ENCODE results near the gene CGB7. TPM values are rescaled to one million over a fixed set of nuclear protein-coding genes. Genes with fewer than 3 reads are reported as not detected.
"Not testable (repeated sequence)": the region's sequence is repeated elsewhere in the genome, so short reads cannot be mapped to it uniquely, and the experiment has no call there.

Gene CGB7
- total and polyA plus RNA-seq, 2 donors (not counting 1 experiment from before 2014, with no cell fraction given) = not detected

DNA sequence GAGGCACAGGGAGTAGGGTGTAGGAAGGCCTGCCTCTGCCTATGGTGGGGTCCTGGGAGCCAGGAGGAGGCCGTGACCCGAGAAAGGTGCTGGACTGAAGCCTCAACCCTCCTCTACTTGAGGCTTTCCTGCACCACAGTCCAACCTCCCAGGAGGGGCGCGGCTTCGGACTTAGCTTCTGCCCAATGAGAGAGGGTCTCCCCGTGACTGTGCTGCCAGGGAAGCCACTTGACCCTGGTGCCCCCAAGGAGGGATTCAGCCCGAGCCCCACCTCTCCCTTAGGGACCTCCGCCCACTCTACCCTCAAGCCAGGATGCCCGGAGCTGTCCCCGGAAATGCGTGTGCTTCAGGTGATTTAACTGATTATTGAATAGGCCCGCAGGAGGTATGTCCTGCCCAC lies 8.5 kb downstream of the CGB7 start, which contains the start of gene CGB8:
Gene CGB8, minus strand, starts transcription at position 101 of the 400 bp plus-strand sequence. CDS start 372 bp downstream, outside the sequence.
- H3K27me3 ChIP-seq (replicated peaks in 1 of 4; ENCODE audit: control extremely low read depth in 1 of 4, control insufficient read depth in 3 of 4, insufficient read depth in 4 of 4, low read length in 3 of 4); H3K36me3 ChIP-seq (replicated peaks in 1 of 2; ENCODE audit: control extremely low read depth in 1 of 2, control insufficient read depth in 1 of 2, extremely low read depth in 1 of 2, insufficient read depth in 2 of 2, low read length in 1 of 2); ATAC-seq (ENCODE audit: low read depth); H4K20me1 ChIP-seq (ENCODE audit: control insufficient read depth, insufficient read depth, low read length, poor library complexity, severe bottlenecking); H3K4me1 ChIP-seq (ENCODE audit: control insufficient read depth in 2 of 2, insufficient read depth in 2 of 2, low read length in 2 of 2); DNase-seq; H3K27ac Mint-ChIP-seq; H3K27ac ChIP-seq (ENCODE audit: low read length in 2 of 2); H3K4me2 ChIP-seq (replicated peaks; ENCODE audit: low read depth, low read length, poor library complexity, severe bottlenecking); H3K4me3 Mint-ChIP-seq; POLR2A ChIA-PET; CTCF ChIA-PET; H3K9ac ChIP-seq (ENCODE audit: low read length); H3K4me1 Mint-ChIP-seq; H3K4me3 ChIP-seq (ENCODE audit: control extremely low read depth in 1 of 5, extremely low read depth in 1 of 5, insufficient read depth in 1 of 5, low read depth in 2 of 5, low read length in 4 of 5); H3K9me3 Mint-ChIP-seq (ENCODE audit: insufficient read depth); H3K27me3 Mint-ChIP-seq; H2AFZ ChIP-seq (ENCODE audit: insufficient read depth, low read depth, low read length, poor library complexity, severe bottlenecking); H3K9me3 ChIP-seq (ENCODE audit: control extremely low read depth in 1 of 3, control insufficient read depth in 2 of 3, insufficient read depth in 1 of 3, low read length in 2 of 3); H3K79me2 ChIP-seq (ENCODE audit: control insufficient read depth, insufficient read depth, low read length); intact Hi-C loops (cut with micrococcal nuclease): not testable (repeated sequence)
- 67% methylated on average over 5 of the region's 12 CpGs for WGBS (ENCODE audit: insufficient coverage)

DNA sequence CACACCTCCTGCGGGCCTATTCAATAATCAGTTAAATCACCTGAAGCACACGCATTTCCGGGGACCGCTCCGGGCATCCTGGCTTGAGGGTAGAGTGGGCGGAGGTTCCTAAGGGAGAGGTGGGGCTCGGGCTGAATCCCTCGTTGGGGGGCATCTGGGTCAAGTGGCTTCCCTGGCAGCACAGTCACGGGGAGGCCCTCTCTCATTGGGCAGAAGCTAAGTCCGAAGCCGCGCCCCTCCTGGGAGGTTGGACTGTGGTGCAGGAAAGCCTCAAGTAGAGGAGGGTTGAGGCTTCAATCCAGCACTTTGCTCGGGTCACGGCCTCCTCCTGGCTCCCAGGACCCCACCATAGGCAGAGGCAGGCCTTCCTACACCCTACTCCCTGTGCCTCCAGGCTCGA lies 14.0 kb downstream of the CGB7 start, which contains the start of gene CGB5:
Gene CGB5, plus strand, starts transcription at position 301 of the 400 bp plus-strand sequence. CDS start 362 bp downstream, outside the sequence.
- ATAC-seq (ENCODE audit: low read depth); H3K4me3 ChIP-seq (ENCODE audit: control extremely low read depth in 1 of 5, extremely low read depth in 1 of 5, insufficient read depth in 1 of 5, low read depth in 2 of 5, low read length in 4 of 5); H3K27ac ChIP-seq (ENCODE audit: low read length in 2 of 2); intact Hi-C loops (cut with micrococcal nuclease); H4K20me1 ChIP-seq (ENCODE audit: control insufficient read depth, insufficient read depth, low read length, poor library complexity, severe bottlenecking); H3K9ac ChIP-seq (ENCODE audit: low read length); H3K36me3 ChIP-seq (replicated peaks in 1 of 2; ENCODE audit: control extremely low read depth in 1 of 2, control insufficient read depth in 1 of 2, extremely low read depth in 1 of 2, insufficient read depth in 2 of 2, low read length in 1 of 2); DNase-seq; H3K9me3 ChIP-seq (ENCODE audit: control extremely low read depth in 1 of 3, control insufficient read depth in 2 of 3, insufficient read depth in 1 of 3, low read length in 2 of 3); H3K9me3 Mint-ChIP-seq (ENCODE audit: insufficient read depth); H3K4me3 Mint-ChIP-seq; H3K4me1 ChIP-seq (ENCODE audit: control insufficient read depth in 2 of 2, insufficient read depth in 2 of 2, low read length in 2 of 2); H3K79me2 ChIP-seq (ENCODE audit: control insufficient read depth, insufficient read depth, low read length); POLR2A ChIA-PET; H3K4me2 ChIP-seq (replicated peaks; ENCODE audit: low read depth, low read length, poor library complexity, severe bottlenecking); H3K27me3 ChIP-seq (replicated peaks in 1 of 4; ENCODE audit: control extremely low read depth in 1 of 4, control insufficient read depth in 3 of 4, insufficient read depth in 4 of 4, low read length in 3 of 4); H2AFZ ChIP-seq (ENCODE audit: insufficient read depth, low read depth, low read length, poor library complexity, severe bottlenecking); H3K4me1 Mint-ChIP-seq; H3K27me3 Mint-ChIP-seq; H3K27ac Mint-ChIP-seq; CTCF ChIA-PET: not testable (repeated sequence)
- WGBS (ENCODE audit: insufficient coverage) = 78% methylated on average over 7 of the region's 15 CpGs

DNA sequence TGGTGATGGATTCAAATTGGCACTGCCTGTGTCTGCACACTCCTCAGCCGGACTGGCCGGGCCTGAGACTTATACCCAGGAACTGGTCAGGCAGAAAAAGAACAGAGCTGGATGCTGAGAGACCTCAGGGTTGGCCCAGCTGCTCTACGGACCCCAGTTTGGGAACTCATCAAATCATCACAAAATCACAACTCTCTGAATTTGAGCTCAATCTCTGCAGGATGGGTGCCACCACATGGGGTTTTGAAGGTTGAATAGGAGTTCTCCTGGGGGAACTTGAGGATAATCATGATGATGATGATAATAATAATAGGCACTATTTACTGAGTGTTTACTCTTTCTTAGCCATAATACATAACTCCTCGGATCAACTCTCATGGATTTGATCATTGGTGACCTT lies 14.9 kb downstream of the CGB7 start:
- H2AFZ ChIP-seq (ENCODE audit: insufficient read depth, low read depth, low read length, poor library complexity, severe bottlenecking); H3K27me3 Mint-ChIP-seq; H3K36me3 ChIP-seq (replicated peaks in 1 of 2; ENCODE audit: control extremely low read depth in 1 of 2, control insufficient read depth in 1 of 2, extremely low read depth in 1 of 2, insufficient read depth in 2 of 2, low read length in 1 of 2); H3K4me1 ChIP-seq (ENCODE audit: control insufficient read depth in 2 of 2, insufficient read depth in 2 of 2, low read length in 2 of 2); H3K79me2 ChIP-seq (ENCODE audit: control insufficient read depth, insufficient read depth, low read length); H3K27ac Mint-ChIP-seq; H3K4me3 ChIP-seq (ENCODE audit: control extremely low read depth in 1 of 5, extremely low read depth in 1 of 5, insufficient read depth in 1 of 5, low read depth in 2 of 5, low read length in 4 of 5); H3K9ac ChIP-seq (ENCODE audit: low read length); DNase-seq; H3K4me2 ChIP-seq (replicated peaks; ENCODE audit: low read depth, low read length, poor library complexity, severe bottlenecking); H3K27ac ChIP-seq (ENCODE audit: low read length in 2 of 2); H3K27me3 ChIP-seq (replicated peaks in 1 of 4; ENCODE audit: control extremely low read depth in 1 of 4, control insufficient read depth in 3 of 4, insufficient read depth in 4 of 4, low read length in 3 of 4); ATAC-seq (ENCODE audit: low read depth); H3K9me3 ChIP-seq (ENCODE audit: control extremely low read depth in 1 of 3, control insufficient read depth in 2 of 3, insufficient read depth in 1 of 3, low read length in 2 of 3); H3K9me3 Mint-ChIP-seq (ENCODE audit: insufficient read depth); CTCF ChIA-PET; POLR2A ChIA-PET; H3K4me3 Mint-ChIP-seq; H3K4me1 Mint-ChIP-seq; H4K20me1 ChIP-seq (ENCODE audit: control insufficient read depth, insufficient read depth, low read length, poor library complexity, severe bottlenecking); intact Hi-C loops (cut with micrococcal nuclease): not testable (repeated sequence)
- WGBS (ENCODE audit: insufficient coverage) = no CpG with 5 or more reads among the region's 4 CpGs
